Lower leg skin (tissue), 3 donors: Measurements from ENCODE around the gene CPAMD8.

Source experiments
- POLR2A ChIP-seq, 2 donors: fragments of 450-650 bp; IDR thresholded peaks; one replicate each; pipeline ENCODE4 v1.6.1; 2016 to 2017; ENCODE audit warnings: antibody characterized with exemption in 2 of 2, mild to moderate bottlenecking in 1 of 2, moderate library complexity in 1 of 2
- TF ChIP-seq, protein P1 (sequence below), 3 donors: fragments of 450-650 bp; IDR thresholded peaks; one replicate each; pipeline ENCODE4 v1.5.1; 2016; ENCODE audit warnings: antibody characterized with exemption in 3 of 3, mild to moderate bottlenecking in 3 of 3, moderate library complexity in 2 of 3

DNA sequence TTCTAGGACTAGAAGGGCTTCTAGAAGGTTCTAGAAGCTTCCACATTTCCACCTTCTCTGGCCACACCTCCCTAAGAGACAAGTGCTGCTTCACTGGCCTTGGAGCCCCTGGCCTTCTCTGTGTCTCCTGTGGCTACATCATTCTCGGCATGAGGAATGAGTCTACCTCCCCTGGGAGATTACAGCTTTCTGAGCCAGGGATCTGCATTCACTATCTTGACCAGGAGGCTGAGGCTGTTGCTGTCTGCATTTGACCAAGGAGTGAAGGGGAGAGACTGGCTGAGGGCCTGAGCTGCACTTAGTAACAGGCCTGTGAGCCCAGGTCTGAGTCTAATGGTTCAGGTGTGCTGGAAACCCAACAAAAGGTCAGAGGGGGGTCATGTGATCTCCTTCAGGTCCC is 5.3 kb downstream of the CPAMD8 start:
- TF ChIP-seq, protein P1, sequence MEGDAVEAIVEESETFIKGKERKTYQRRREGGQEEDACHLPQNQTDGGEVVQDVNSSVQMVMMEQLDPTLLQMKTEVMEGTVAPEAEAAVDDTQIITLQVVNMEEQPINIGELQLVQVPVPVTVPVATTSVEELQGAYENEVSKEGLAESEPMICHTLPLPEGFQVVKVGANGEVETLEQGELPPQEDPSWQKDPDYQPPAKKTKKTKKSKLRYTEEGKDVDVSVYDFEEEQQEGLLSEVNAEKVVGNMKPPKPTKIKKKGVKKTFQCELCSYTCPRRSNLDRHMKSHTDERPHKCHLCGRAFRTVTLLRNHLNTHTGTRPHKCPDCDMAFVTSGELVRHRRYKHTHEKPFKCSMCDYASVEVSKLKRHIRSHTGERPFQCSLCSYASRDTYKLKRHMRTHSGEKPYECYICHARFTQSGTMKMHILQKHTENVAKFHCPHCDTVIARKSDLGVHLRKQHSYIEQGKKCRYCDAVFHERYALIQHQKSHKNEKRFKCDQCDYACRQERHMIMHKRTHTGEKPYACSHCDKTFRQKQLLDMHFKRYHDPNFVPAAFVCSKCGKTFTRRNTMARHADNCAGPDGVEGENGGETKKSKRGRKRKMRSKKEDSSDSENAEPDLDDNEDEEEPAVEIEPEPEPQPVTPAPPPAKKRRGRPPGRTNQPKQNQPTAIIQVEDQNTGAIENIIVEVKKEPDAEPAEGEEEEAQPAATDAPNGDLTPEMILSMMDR (IDR thresholded peaks at IDR 0.05), result no peak
- TF ChIP-seq POLR2A (IDR thresholded peaks at IDR 0.05), result no peak
